Measurements from ENCODE around the gene SHISAL2A.

Gene SHISAL2A

DNA sequence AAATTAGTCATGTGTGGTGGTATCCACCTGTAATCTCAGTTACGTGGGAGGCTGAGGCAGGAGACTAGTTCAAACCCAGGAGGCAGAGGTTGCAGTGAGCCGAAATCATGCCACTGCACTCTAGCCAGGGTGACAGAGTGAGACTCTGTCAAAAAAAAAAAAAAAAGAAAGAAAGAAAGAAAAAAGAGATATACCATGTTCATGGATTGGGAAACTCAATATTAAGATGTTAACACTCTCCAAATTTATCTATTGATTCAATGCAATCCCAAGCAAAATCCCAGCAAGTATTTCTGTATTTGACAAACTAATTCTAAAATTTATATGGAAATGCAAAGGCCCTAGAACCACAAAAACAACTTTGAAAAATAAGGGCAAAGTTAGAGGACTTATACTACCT lies 11.0 kb upstream of the SHISAL2A start:
- ATAC-seq = no peak

- ATAC-seq = no peak
Observed at GRCh38 chr1:52623812-52624211, 9.2 kb upstream of the SHISAL2A start.

- no peak for ATAC-seq
Observed at GRCh38 chr1:52627028-52627427, 5.9 kb upstream of the SHISAL2A start.

- no peak for ATAC-seq
Observed at GRCh38 chr1:52628614-52629324, 4.2 kb upstream of the SHISAL2A start.

- ATAC-seq = no peak
Observed at GRCh38 chr1:52629325-52629643, 3.7 kb upstream of the SHISAL2A start.

DNA sequence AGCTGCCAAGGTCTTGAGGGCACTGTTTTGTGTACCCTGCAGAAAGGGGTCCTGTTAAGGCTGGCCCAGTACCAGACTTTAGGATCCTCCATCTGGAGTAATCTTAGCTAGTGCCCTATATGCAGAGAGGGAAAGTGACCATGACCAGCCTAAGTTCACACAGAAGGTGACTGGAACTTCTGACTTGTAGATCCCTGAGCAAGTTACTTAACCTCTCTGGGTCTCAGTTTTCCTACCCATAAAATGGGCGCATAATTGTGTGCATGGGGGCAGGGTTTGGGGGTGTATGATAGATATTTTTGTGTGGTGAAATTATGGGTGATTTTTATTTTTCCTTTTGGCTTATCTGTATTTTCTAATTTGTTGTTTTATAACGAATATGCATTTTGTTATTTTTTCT lies 3.3 kb upstream of the SHISAL2A start:
- ATAC-seq = no peak

DNA sequence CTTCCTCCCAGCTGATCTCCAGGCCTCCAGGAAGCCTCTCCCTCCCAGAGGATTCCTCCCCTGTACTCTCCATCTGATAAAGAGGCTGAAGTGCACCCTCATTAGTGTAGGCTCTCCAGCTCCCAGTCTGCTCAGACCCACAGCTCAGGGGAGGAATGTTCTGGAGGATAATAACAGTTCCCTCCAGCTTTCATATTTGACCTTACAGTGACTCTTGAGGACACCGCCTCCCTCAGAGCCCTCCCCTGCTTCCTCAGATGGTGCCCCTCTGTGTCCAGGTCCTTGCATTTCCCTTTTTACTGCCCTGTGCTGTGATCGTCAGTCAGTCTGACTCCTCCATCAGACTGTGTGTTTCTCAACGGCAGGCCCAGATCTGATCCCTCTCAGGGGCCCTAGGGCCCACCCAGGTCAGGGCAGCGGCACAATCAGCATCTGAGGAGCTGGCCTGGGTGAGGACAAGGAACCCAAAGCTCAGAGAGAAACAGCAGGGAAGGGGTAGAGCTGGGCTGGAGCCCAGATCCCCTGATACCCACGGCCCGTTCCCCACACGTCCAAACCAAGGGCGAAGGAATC lies 1.1 kb upstream of the SHISAL2A start:
- no peak for ATAC-seq

GRCh38 chr1:52633291-52633754 lies 355 bp downstream of the SHISAL2A start:
- ATAC-seq = peak; percentile 22 to 33

DNA sequence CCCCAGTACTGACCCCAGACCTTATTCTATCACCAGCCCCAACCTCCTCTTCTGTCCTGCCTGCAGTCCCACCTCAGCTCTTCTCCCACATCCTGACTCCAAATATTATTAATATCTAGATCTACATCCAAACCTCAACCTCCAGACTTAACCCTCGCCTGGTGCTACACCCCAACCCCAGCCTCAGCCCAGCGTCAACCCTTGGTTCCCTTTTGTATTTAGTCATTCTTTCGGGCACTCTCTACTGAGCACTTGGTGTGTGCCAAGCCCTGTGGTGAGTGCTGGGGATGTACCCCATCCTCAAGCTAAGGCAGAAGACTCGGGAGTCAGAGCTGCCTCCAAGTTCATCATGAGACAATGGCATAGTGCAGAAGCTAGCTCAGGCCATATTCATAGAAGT lies 1.1 kb downstream of the SHISAL2A start:
- ATAC-seq = no peak

DNA sequence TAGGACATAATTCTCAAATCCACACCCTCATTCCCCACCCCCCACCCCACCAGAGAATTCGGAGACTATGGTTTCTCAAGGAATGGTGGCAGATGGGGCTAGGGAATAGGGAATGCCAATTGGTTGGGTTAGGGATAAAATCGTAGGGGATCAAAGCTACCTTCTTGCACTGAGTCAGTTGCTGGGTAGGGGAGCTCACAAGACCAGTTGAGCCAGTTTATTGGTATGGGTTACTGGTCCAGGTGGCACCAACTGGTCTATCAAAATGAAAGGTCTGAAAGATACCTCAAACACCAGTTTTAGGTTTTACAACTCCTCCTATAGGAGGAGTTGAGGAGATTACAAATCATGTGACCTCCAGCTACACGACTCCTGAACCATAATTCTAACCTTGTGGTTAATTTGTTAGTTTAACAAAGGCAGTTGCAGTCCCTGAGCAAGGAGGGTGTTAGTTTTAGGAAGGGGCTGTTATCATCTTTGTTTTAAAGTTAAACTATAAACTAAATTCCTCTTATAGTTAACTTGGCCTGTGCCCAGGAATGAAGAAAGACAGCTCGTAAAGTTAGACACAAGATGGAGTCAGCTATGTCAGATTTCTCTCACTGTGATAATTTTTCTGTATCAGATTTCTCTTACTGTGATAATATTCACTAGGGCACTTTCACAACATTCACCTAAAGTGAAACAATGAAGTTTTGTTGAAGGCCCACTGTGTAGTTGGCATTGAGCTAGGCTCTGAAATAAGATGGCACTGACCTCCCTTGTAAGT lies 2.5 kb downstream of the SHISAL2A start:
- no peak for ATAC-seq

DNA sequence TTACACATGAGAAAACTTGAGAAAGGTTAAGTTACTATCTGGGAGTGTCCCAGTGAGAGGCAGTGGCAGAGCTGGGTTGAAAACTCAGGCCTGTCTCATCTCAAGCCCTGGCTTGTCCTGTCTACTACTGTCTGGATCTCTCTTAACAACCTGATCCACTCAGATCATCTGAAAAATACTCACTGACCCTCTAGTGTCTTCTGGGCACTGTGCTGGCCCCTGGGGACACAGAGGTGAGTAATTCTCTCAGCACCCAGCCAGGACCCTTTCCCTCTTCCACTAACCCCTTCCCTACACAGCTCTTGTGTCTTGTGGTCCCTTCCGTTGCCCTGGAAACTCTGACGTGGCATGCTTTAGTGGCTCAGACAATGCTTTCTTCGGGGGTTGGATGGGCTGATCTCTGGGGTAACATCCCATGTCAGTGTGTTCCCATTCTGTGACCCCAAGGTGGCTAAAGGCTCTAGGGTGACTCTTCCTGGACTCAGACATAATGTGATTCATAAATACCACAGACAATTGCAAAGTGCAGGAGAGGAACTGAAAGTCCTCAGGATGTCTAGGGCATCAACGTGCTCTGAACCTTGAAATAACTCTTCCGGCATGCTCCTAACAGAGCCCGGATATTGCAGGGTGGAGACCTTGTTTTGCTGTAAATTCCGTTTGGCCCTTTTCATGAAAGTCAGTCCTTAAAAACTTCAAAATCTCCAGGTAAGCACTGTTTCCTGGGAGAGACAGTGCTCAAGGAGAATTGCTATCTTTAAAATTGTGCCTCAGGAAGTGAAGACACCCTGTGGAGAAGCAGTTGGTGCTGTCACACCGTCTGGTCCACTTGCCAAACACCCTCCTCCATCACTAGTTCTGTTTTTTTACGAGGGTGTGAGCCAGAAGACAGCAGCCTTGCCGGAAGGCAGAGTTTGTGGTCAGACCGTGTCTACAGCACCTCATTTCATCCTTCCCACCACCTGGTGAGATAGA lies 4.0 kb downstream of the SHISAL2A start:
- peak; percentile 54 for ATAC-seq

- ATAC-seq = no peak
Observed at GRCh38 chr1:52637946-52638345, 5.0 kb downstream of the SHISAL2A start.

- no peak for ATAC-seq
Observed at GRCh38 chr1:52640697-52641096, 7.7 kb downstream of the SHISAL2A start.

DNA sequence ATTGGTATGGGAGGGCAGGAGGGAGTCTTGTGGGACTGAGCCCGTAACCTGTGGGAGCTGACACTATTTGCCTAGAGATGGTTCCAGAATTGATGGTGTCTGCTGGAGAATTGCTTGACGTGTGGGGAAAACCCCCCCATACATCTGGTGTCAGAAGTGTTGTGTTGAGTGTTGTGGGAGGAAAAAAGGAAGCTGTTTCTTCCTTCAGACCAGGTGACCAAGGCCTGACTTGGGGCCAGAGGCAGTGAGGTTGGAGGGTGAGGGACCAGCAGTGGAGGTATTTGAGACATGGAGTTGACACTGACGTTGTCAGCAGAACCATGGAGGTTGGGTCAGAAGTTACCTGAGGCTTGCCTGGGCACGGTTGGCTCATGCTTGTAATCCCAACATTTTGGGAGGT lies 8.3 kb downstream of the SHISAL2A start:
- ATAC-seq = no peak

DNA sequence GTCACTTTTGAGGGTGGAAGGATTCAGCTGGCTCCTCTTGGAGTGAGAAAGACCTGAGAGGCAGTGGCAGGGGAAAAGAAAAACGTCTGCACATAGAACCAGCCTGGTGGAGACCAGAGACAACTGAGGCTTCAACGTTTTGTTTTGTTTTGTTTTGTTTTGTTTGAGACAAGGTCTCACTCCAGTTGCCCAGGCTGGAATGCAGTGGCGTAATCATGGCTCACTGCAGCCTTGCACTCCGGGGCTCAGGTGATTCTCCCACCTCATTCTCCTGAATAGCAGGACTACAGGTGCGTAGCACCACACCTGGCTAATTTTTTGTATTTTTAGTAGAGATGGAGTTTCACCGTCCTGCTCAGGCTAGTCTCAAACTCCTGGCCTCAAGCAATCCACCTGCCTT lies 12.3 kb downstream of the SHISAL2A start:
- no peak for ATAC-seq

GRCh38 chr1:52651904-52652303 lies 18.9 kb downstream of the SHISAL2A start:
- no peak for ATAC-seq

DNA sequence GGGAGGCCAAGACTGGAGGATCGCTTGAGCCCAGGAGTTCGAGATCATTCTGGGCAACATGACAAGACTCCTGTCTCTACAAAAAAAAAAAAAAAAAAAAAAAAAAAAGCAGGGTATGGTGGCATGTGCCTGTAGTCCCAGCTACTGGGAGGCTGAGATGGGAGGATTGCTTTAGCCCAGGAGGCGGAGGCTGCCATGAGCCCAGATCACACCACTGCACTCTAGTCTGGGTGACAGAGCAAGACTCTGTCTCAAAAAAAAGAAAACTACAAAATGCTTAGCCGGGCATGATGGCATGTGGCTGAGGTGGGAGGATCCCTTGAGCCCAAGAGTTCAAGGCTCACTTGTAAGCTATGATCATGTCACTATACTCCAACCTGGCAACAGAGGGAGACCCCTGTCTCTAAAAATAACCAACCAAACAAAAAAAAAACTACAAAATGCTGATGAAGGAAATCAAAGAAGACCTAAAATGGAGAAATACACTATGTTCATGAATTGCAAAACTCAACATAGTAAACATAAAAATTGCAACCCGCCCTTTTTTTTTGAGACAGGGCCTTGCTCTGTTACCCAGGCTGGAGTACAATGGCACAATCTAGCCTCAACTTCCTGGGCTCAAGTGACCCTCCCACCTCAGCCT lies 20.4 kb downstream of the SHISAL2A start:
- ATAC-seq = no peak

- ATAC-seq = no peak
Observed at GRCh38 chr1:52654063-52654462, 21.1 kb downstream of the SHISAL2A start.

- no peak for ATAC-seq
Observed at GRCh38 chr1:52657702-52658101, 24.7 kb downstream of the SHISAL2A start.

DNA sequence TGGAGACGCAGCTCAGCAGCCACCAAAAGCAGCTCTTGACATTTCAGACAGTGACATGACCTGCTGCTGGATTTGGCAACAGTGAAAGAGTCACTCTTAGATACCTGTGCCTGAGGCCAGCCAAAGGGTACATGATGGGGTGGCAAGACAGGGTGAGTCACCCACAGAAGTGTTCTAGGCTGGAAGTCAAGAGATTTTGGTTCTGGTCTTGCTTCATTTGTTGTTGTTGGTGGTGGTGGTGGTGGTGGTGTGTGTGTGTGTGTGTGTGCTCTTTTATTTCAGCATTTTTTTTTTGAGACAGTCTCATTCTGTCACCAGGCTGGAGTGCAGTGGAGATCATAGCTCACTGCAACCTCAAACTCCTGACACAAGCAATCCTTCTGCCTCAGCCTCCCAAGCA lies 25.8 kb downstream of the SHISAL2A start:
- ATAC-seq = peak; percentile 83 to 87

GRCh38 chr1:52659356-52659755 lies 26.4 kb downstream of the SHISAL2A start:
- peak; percentile 59 to 73 for ATAC-seq

DNA sequence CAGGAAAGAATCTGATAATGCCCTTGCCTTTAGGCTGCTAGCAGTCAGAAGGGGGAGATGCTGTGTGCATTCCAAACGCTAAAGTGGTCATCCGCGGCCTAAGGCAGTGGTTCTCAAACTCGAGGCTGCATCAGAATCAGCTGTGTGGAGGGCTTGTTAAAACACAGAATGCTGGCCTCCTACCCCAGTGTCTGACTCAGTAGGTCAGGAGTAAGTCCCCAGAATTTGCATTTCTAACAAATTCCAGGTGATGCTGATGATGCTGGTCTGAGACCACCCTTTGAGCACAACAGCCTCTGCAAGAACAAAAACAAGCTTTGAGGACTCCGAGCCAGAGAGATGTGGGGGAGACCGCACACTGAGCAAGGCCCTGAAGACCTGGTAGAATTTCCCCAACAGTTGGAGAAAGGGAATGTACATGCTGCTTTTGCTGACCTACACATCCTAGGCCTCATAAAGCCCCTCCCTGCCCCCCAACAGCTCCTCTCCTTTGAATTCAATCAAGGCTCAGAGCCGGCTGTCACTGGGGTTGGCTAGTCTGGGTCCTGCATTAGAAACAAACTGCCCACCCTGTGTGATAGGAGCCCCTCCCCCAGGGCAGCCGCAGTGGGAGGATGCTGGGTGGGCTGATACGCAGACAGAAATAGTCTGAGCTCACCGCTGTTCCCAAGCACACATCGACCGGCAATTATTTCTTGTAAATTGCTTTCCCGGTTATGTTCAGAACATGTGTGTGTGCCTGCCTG lies 27.1 kb downstream of the SHISAL2A start:
- no peak for ATAC-seq

Measured in activated CD4-positive, CD25-positive, alpha-beta regulatory T cell treated with anti-CD3 and anti-CD28 coated beads, Interleukin-2, amount 50 U/mL, for 24 hours (primary cell).